ENCODE measurements around the gene PIEZO2.
"Not testable (repeated sequence)": the region's sequence is repeated elsewhere in the genome, so short reads cannot be mapped to it uniquely, and the experiment has no call there.

PIEZO2 gene

DNA sequence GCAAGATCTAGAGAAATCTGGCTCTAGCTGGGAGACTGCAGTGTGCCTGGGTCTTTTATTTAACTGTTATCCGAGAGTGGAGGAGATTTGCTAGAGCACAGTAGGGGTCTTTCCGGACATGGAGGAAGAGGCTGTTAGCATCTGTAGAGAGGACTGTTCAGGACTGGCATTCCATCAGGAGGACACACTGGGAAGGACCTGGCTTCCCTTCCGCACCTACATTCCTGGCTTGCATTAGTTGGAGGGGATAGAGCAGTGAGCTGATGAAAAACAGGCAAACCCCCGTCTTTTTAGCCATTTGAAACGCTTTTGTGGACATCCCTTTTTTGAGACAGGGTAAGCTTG lies 874 bp upstream of the PIEZO2 start:
- no peak for DNase-seq (ENCODE audit: extremely low read depth in 1 of 2, low read depth in 1 of 2)

GRCh38 chr18:11148680-11149440 lies 509 bp downstream of the PIEZO2 start:
- DNase-seq (ENCODE audit: extremely low read depth in 1 of 2, low read depth in 1 of 2), result no peak

GRCh38 chr18:11147962-11148679 lies 1.2 kb downstream of the PIEZO2 start:
- no peak for DNase-seq (ENCODE audit: extremely low read depth in 1 of 2, low read depth in 1 of 2)

GRCh38 chr18:11147371-11147951 lies 1.9 kb downstream of the PIEZO2 start:
- no peak for DNase-seq (ENCODE audit: extremely low read depth in 1 of 2, low read depth in 1 of 2)

DNA sequence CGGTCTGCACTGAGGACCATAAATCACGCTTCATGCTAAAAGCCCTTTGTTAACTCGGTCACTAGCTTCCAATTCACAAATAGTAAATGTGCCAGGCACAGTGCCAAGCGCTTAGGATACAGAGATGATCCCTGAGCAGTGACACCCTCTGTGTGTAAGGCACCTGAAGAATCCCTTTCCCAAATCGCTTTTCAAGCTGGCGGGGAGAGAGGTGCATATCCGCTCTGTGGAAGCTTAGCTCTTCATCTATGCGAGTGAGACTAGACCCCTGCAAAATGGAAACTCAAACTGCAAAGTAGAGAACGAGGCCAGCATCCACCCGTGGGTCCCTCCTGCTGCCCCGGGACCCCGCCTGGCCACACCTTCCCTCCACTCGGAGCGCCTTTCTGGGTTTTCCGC lies 2.4 kb downstream of the PIEZO2 start:
- DNase-seq (ENCODE audit: extremely low read depth in 1 of 2, low read depth in 1 of 2), result no peak

- DNase-seq (ENCODE audit: extremely low read depth in 1 of 2, low read depth in 1 of 2), result no peak
Measured at GRCh38 chr18:11146238-11146946, 3.0 kb downstream of the PIEZO2 start.

DNA sequence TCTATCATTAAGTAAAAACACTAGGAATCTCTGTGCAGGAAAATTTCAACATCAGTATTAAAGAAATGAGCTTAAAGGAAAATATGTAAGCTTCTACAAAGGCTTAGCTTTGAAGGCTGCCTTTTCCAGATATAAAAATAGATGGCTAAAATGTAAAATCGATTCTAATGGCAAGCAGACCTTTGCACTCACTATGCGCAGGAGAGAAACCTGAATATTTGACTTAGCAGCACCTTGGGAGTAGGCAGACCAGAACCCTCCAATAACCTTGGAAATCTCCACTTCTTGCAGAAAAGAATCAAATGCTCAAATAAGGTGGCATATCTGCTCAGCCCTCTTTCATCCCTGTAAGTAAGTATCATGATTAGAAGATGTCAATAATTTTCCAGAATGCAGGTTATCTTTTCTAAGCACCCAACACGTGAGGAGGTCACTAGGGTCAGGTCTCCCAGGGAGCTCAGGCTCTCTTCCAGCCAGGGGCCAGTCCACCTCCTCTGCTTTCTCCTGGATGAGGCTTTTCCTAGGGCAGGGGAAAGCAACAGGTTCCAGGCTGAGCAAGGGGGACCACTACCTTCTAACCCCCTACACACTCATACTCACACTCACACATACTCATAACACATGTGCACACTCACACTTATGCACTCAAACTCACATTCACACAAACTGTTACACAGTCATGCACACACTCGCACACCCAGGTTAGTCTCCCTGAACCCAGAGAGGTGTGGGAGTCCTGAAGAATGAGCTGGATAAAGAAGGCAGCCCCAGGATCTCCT lies 3.8 kb downstream of the PIEZO2 start:
- DNase-seq (ENCODE audit: extremely low read depth in 1 of 2, low read depth in 1 of 2), result no peak

GRCh38 chr18:11137400-11137799 lies 12.0 kb downstream of the PIEZO2 start:
- DNase-seq (ENCODE audit: extremely low read depth in 1 of 2, low read depth in 1 of 2), result no peak

GRCh38 chr18:11136241-11136640 lies 13.1 kb downstream of the PIEZO2 start:
- DNase-seq (ENCODE audit: extremely low read depth in 1 of 2, low read depth in 1 of 2), result no peak

GRCh38 chr18:11134940-11135339 lies 14.4 kb downstream of the PIEZO2 start:
- DNase-seq (ENCODE audit: extremely low read depth in 1 of 2, low read depth in 1 of 2), result no peak

DNA sequence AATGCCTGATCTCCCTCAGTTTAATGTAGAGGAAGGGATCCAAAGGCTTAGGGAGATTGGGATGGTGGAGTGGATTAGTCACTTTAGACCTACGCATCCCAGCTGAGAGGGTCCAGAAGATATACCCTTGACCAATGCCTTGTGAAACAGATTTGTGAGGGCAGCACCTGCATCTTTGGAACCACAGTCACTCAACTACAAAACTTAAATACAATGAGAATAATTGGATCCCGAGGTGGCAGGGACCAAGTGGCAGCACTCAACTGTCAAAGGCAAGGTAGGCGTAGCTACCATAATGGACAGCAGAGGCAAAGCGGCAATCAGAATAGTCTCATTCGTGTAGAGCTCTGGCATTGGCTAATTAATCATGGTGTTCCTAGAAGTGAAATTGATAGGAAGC lies 20.3 kb downstream of the PIEZO2 start:
- not testable (repeated sequence) for DNase-seq (ENCODE audit: extremely low read depth in 1 of 2, low read depth in 1 of 2)

DNA sequence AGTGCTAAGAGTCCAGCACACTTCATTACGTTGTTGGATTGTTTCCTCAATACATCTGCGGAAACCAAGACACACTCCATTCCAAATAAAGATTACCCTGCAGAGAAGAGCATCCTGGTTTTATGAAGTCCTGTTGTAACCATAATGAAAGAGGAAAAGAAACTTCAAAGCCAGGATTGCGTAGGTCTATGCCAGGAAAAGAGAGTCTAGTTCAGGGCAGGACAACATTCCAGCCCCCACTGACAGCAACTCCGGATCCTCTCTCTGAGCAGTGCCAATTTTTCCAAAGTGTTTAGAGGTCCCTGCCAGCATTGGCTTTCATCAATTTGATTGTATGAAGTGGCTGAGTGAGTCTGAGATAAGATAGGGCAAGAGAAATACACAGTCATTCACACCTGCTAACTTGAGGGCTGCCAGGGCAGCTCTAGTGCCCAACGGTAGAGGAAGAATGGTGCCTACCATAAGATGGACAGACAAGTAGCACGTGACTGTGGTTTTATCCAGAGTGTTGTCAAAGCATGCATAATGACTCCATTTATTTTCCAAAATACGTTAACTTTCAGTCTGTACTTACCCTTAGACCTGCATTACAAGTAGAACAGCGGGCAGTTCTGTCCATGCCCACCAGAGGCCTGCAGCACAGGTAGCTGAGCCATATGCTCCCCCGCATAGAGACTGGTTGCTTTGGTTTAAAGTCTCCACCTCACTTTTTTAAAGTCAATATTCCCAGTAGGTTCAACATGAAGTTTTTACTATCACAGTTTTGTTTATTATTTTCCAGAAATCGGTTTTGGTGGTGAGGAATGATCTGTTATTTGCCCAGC lies 23.7 kb downstream of the PIEZO2 start:
- no peak for DNase-seq (ENCODE audit: extremely low read depth in 1 of 2, low read depth in 1 of 2)

DNA sequence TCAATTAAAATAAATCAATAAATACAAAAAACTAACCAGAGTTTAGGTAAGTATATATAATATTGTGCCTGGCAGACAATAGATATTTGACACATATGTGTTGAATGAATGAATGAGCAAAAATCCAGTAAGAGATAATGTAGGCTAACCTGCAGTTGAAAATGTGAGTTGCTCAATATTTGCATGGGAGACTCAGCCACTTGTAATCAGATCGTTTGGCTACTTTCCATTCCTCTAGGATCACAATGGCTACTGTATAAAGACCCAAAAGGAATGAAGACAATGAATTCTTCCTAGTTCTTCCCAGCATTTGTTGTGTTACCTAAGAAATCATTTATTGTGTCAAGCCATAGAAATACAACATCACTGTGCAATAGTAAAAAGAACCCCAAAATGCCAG lies 25.3 kb downstream of the PIEZO2 start:
- no peak for DNase-seq (ENCODE audit: extremely low read depth in 1 of 2, low read depth in 1 of 2)

- DNase-seq (ENCODE audit: extremely low read depth in 1 of 2, low read depth in 1 of 2), result no peak
Measured at GRCh38 chr18:11121443-11121849, 27.9 kb downstream of the PIEZO2 start.

GRCh38 chr18:11119959-11120587 lies 29.3 kb downstream of the PIEZO2 start:
- no peak for DNase-seq (ENCODE audit: extremely low read depth in 1 of 2, low read depth in 1 of 2)

DNA sequence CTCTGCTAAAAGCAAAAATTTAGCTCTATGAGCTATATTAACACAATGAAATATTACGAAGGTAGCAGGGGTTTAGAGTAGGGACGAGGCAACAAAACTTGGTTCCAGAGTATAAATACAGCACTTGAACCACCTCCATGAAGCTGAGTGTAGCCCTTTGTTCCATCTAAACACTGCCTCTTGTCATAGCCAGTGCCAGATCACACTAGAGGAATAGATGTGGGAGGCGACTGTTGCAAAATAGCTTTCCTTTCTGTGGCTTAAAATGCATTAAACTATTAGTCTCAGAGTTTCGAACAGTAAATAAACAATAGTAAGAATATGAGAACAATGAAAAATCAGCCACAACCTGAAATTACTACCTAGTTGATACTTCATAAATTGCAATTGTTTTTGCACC lies 29.8 kb downstream of the PIEZO2 start:
- no peak for DNase-seq (ENCODE audit: extremely low read depth in 1 of 2, low read depth in 1 of 2)

DNA sequence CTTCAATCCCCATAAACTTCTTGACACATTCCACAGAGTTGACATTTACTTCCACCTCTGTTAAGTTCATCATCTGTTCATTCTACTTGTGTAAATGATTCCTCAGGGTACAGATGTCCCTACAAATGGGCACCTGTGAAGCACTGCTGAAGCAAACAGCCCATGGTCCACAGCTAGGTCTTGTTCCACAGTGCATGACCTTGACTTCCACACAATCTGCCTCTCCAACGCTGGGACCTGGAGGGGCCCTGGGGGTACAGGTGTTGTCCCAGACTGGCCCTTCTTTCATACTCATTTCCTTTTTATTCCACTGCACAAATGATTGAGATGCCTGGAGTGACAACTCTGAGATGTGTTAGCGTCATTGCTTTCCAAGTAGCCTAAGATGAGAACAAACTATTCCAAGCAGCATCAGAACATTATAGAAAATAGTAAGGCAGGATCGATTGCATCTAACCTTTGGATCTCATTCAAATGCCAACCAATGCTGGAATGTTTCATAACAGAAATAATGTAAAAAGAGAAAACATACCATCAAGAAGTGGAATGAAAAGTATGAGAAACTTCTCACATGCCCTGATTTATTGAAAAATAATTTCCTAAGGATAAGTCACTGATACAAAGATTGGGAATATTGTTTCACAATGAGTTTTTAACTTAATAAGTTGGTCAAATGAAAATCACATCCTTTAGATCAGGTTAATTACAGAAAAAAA lies 31.2 kb downstream of the PIEZO2 start:
- no peak for DNase-seq (ENCODE audit: extremely low read depth in 1 of 2, low read depth in 1 of 2)

DNA sequence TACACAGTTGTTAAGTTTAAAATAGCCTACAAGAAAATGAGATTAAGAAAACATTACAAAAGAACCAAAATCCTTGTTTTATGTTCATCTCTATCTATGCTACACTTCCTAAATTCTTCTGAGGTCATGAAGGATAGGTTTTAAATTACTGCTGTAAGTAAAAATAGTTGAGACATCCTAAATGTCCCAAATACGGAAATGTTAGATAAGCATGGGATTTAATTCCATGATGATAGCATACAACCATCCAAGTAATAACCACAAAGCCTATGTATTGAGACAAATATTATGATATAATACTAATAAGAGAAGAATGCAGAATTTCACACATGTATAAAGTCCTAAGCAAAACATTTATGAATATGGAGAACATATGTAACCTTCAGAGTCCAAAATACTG lies 34.1 kb downstream of the PIEZO2 start:
- DNase-seq (ENCODE audit: extremely low read depth in 1 of 2, low read depth in 1 of 2), result no peak

DNA sequence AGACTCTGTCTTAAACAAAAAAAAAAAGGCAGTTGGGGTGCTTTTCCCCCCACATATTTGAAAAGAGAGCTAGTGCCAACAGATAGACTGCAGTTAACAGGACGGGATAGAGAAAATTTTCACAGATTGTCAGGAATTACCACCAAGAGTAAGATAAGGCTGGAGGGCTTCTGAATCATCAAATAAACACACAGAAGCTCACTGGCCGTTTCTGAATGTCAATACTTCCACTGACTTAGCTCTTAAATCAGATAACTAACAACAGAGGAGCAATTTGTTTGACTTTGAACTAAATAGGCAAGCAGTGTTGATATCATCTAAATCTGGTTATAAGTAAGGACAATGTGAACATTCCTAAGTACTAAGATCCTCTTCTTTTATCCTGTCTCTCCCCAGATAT lies 34.7 kb downstream of the PIEZO2 start:
- DNase-seq (ENCODE audit: extremely low read depth in 1 of 2, low read depth in 1 of 2), result no peak
